Measurements from ENCODE around the gene LYSMD3. TPM values are rescaled to one million over a fixed set of nuclear protein-coding genes. Genes with fewer than 3 reads are reported as not detected.

LYSMD3 gene
- total and polyA plus RNA-seq, 9 of the 15 experiments (the other 6 are each of a cell fraction or from before 2014, with no cell fraction given), result 9.5 to 42.3 (median 20.7) TPM

DNA sequence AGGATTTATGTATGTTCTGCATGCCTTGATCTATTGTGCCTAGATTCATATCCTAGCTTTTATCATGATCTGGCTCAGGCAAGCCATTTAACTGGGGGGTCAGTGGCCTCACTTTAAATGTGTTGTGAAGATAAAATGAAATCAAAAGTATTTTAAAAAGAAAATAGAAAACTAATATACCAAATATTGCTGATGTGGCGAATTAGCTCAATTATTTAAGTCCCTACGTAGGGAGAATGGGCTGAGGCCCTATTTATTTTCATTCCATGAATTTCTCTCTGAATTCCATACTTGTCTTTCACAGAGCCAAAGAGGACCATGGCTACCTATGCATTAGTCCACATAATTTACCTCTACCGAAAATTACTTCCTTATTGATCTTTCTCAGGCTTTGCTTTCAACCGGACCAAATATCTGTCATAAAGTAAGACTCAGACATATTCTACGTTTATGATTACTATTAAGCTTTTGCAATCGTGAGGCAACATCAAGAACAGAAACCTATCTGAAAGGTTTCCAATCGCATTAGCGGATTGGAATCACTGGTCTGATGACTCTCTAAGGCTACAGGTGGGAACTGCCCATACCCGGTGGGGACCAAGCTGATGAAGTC lies 56.5 kb downstream of the LYSMD3 start:
- Histone ChIP-seq H3K27me3 (ENCODE audit: control insufficient read depth in 2 of 2, insufficient read depth in 2 of 2, low read length in 2 of 2) (no peaks in the 10 kb centered on the region), H2AFZ (ENCODE audit: low read depth, low read length) (peak overlapping the region; percentile 95), H4K20me1 (replicated peaks; ENCODE audit: control insufficient read depth, insufficient read depth, low read length) (no peaks in the 10 kb centered on the region), H3K9me1 (ENCODE audit: control insufficient read depth, insufficient read depth, low read length) (no peaks in the 10 kb centered on the region), H3K9ac (ENCODE audit: insufficient read depth in 1 of 2, low read depth in 2 of 2, low read length in 2 of 2) (peak overlapping the region; percentile 86 to 98; a peak in 3 of 4 replicates), H3K4me2 (ENCODE audit: insufficient read depth, low read length) (peak overlapping the region; percentile 96), H3K9me3 (replicated peaks; ENCODE audit: control insufficient read depth, insufficient read depth, low read depth, low read length) (no peaks in the 10 kb centered on the region), H3K4me1 (replicated peaks in 1 of 2; ENCODE audit: control insufficient read depth in 2 of 2, insufficient read depth in 2 of 2, low read length in 2 of 2) (peaks cover 16 to 25% of the 10 kb centered on the region in 2 experiments; a peak in 4 of 5 replicates), H3K27ac (ENCODE audit: extremely low read depth, low read depth, low read length) (peak overlapping the region; percentile 92), H3K4me3 (peak overlapping the region; percentile 65), H3K36me3 (ENCODE audit: control insufficient read depth, insufficient read depth, low read length) (peaks cover 16% of the 10 kb centered on the region), H3K79me2 (ENCODE audit: control insufficient read depth, insufficient read depth, low read length) (peaks cover 76% of the 10 kb centered on the region)
- ATAC-seq (peak; percentile 14), DNase-seq (ENCODE audit: extremely low read depth in 1 of 4, low spot score in 3 of 4) (peak in 1 of 4 experiments; percentile 50), FAIRE-seq (peak; percentile 84)
- in situ Hi-C loops (cut with MboI) (loop anchor here (5.0 kb wide), 1 partner anchor 49 kb away; no protein-coding TSS in a partner anchor), intact Hi-C loops (cut with micrococcal nuclease) (loop anchor here (2.0 to 10.0 kb wide), 2 partner anchors 32 to 132 kb away; no protein-coding TSS in a partner anchor)
- CTCF ChIA-PET (ENCODE audit: low intra/inter-chr PET ratio), result no interaction called here
- WGBS (ENCODE audit: insufficient coverage, low coverage, missing lambda C conversion rate), result 2% methylated on average over 9 of the region's 9 CpGs
- TSS peak; percentile 36 for BruUV-seq (replicated peaks)
- POLR2A ChIA-PET, result interaction anchor here (0.8 to 3.6 kb wide), 8 partner anchors 10 to 77 kb away, joined by 3 to 18 read pairs (median 4); partner anchors contain the start of gene CETN3
- TF ChIP-seq, protein P1, sequence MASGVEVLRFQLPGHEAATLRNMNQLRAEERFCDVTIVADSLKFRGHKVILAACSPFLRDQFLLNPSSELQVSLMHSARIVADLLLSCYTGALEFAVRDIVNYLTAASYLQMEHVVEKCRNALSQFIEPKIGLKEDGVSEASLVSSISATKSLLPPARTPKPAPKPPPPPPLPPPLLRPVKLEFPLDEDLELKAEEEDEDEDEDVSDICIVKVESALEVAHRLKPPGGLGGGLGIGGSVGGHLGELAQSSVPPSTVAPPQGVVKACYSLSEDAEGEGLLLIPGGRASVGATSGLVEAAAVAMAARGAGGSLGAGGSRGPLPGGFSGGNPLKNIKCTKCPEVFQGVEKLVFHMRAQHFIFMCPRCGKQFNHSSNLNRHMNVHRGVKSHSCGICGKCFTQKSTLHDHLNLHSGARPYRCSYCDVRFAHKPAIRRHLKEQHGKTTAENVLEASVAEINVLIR (CRISPR knock-in tag; IDR thresholded peaks at IDR 0.05), result no peak
- TF ChIP-seq C11orf30 (IDR thresholded peaks at IDR 0.05; ENCODE audit: low read depth), result peak; percentile 95
- TF ChIP-seq, protein P2, sequence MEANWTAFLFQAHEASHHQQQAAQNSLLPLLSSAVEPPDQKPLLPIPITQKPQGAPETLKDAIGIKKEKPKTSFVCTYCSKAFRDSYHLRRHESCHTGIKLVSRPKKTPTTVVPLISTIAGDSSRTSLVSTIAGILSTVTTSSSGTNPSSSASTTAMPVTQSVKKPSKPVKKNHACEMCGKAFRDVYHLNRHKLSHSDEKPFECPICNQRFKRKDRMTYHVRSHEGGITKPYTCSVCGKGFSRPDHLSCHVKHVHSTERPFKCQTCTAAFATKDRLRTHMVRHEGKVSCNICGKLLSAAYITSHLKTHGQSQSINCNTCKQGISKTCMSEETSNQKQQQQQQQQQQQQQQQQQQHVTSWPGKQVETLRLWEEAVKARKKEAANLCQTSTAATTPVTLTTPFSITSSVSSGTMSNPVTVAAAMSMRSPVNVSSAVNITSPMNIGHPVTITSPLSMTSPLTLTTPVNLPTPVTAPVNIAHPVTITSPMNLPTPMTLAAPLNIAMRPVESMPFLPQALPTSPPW (CRISPR knock-in tag; IDR thresholded peaks at IDR 0.05), result 0 out of 2 replicates have a peak, but pooled peaks have one; percentile 10
- no peak for TF ChIP-seq POLR3G (IDR thresholded peaks at IDR 0.05; ENCODE audit: extremely low read depth, insufficient read length, insufficient replicate concordance)
- TF ChIP-seq ZNF316 (IDR thresholded peaks at IDR 0.05), result peak; percentile 98
- TF ChIP-seq MAFK (IDR thresholded peaks at IDR 0.05; ENCODE audit: low read length), result peak; percentile 97
- TF ChIP-seq, protein P3, sequence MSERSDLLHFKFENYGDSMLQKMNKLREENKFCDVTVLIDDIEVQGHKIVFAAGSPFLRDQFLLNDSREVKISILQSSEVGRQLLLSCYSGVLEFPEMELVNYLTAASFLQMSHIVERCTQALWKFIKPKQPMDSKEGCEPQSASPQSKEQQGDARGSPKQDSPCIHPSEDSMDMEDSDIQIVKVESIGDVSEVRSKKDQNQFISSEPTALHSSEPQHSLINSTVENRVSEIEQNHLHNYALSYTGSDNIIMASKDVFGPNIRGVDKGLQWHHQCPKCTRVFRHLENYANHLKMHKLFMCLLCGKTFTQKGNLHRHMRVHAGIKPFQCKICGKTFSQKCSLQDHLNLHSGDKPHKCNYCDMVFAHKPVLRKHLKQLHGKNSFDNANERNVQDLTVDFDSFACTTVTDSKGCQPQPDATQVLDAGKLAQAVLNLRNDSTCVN (CRISPR knock-in tag; IDR thresholded peaks at IDR 0.05), result no peak
- 0 out of 4 replicates have a peak, but pooled peaks of 1 of the 2 experiments have one; percentile 5 for TF ChIP-seq SIN3A (IDR thresholded peaks at IDR 0.05; ENCODE audit: borderline replicate concordance in 2 of 2, control insufficient read depth in 1 of 2, low read depth in 2 of 2, low read length in 2 of 2)
- no peak for TF ChIP-seq PHF8 (IDR thresholded peaks at IDR 0.05; ENCODE audit: borderline replicate concordance, low read length)
- TF ChIP-seq, protein P4, sequence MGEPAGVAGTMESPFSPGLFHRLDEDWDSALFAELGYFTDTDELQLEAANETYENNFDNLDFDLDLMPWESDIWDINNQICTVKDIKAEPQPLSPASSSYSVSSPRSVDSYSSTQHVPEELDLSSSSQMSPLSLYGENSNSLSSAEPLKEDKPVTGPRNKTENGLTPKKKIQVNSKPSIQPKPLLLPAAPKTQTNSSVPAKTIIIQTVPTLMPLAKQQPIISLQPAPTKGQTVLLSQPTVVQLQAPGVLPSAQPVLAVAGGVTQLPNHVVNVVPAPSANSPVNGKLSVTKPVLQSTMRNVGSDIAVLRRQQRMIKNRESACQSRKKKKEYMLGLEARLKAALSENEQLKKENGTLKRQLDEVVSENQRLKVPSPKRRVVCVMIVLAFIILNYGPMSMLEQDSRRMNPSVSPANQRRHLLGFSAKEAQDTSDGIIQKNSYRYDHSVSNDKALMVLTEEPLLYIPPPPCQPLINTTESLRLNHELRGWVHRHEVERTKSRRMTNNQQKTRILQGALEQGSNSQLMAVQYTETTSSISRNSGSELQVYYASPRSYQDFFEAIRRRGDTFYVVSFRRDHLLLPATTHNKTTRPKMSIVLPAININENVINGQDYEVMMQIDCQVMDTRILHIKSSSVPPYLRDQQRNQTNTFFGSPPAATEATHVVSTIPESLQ (CRISPR knock-in tag; IDR thresholded peaks at IDR 0.05), result no peak
- TF ChIP-seq ZNF41 (CRISPR knock-in tag; conservative IDR thresholded peaks at IDR 0.05), result no peak
- TF ChIP-seq MAFF (IDR thresholded peaks at IDR 0.05; ENCODE audit: low read length), result peak; percentile 97
- TF ChIP-seq MAFG (tag; conservative IDR thresholded peaks at IDR 0.05), result peak; percentile 94

Data from K562 (cell line).